H1 (cell line): ENCODE data around the gene STOML1. TPM values are rescaled to one million over a fixed set of nuclear protein-coding genes. Genes with fewer than 3 reads are reported as not detected.

Source experiments
- CBX8 ChIP-seq: fragments of 300-800, 300-1000 bp; sonication (generic); IDR thresholded peaks from 2 replicates; pipeline ENCODE4 v1.7.1; 2016; ENCODE audit warnings: low read depth, low read length, borderline replicate concordance
- CREB1 ChIP-seq: IDR thresholded peaks from 2 replicates; pipeline ENCODE4 v1.6.1; 2012; ENCODE audit warnings: inconsistent platforms
- NANOG ChIP-seq: IDR thresholded peaks from 2 replicates; pipeline ENCODE4 v1.6.1; 2011; ENCODE audit warnings: low read length, low read depth, mild to moderate bottlenecking, inconsistent platforms; ENCODE audit not compliant: insufficient read depth, poor library complexity, severe bottlenecking
- RXRA ChIP-seq: IDR thresholded peaks from 2 replicates; pipeline ENCODE4 v1.6.1; 2011; ENCODE audit warnings: low read depth, mild to moderate bottlenecking, low read length, moderate library complexity; ENCODE audit not compliant: insufficient read depth
- TBP ChIP-seq: IDR thresholded peaks from 2 replicates; pipeline ENCODE4 v1.6.1; 2011; ENCODE audit warnings: low read depth, low read length, improper control_type of control experiment
- polyA plus RNA-seq, 7 experiments: library from polyadenylated mRNA; depleted of rRNA in 3 of 7; stranded (reverse) in 5 of 7; unstranded in 2 of 7; fragments of >200 nt in 5 of 7; fragments of 200-250 nt in 2 of 7; gene quantifications; 1 replicate in 5 of 7; 2 replicates in 1 of 7; 4 replicates in 1 of 7; pipeline versions ENCODE4 v1.2.1 to v1.2.3, GENCODE V29; 2011 to 2013; ENCODE audit warnings: missing spikeins in 2 of 7, mixed read lengths in 2 of 7
- total RNA-seq: library from RNA; stranded (reverse); fragmentation: NEBNext Ultra II Directional; extraction: Animal tissue kit (Norgen Biotek cat#: 25700); gene quantifications from 2 replicates; pipeline ENCODE4 v1.2.1, GENCODE V29; 2021
- TF ChIP-seq, protein P1 (sequence below): fragments of 300-600 bp; sonication (generic); IDR thresholded peaks from 2 replicates; pipeline ENCODE4 v1.7.1; 2012; ENCODE audit warnings: low read length, moderate library complexity, mild to moderate bottlenecking, inconsistent platforms; ENCODE audit not compliant: insufficient replicate concordance
- TF ChIP-seq, protein P2 (sequence below), 3 experiments: IDR thresholded peaks; 1 replicate in 2 of 3; 2 replicates in 1 of 3; pipeline versions ENCODE4 v1.5.1 to v1.6.1; 2011; ENCODE audit warnings: low read length in 3 of 3, mild to moderate bottlenecking in 3 of 3, inconsistent platforms in 2 of 3, low read depth in 1 of 3, moderate library complexity in 1 of 3; ENCODE audit not compliant: insufficient read depth in 1 of 3; ENCODE audit errors: control extremely low read depth in 1 of 3

Gene STOML1
- total and polyA plus RNA-seq, 2 of the 8 experiments (the other 6 are each of a cell fraction or from before 2014, with no cell fraction given): 2.6 to 3.2 TPM

DNA sequence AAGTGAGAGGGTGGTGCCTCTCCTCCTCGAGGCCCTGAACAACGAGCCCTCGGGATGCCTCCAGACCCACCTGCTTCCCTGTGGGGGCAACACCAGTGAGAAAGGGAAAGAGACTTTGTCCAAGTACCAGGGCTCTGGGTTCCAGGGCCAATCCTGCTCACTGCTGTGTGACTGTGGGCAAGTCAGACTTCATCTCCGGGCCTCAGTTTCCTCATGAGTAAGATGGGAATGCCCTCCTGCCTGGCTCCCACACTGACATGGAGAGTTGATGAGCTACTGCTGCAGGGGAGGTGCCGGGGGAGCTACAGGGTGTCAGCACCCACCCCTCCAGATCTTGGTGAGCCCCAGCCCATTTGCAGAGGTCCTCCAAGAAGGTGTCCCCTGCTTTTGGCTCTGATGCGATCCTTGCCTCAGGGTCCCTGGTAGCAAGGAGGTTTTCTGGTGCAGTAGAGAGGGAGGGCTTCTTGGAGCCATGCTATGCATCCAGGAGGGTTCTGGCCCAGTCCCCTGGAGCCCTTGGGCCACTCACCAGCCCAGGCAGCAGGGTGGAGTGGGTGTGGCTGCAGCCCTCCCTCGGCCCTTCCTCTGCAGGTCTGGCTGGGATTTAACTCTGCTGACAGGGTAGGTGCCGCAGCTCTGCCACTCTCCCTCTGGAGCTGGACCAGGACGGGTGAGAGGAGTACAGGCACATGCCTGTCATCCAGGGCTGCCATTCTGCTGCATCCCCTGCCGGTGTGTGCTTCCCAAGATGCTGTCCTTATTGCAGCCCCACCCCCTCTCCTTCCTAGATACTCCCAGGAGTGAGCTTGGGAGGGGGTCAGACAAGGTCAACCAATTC, 39.0 kb downstream of the STOML1 start (continued):
- TF ChIP-seq, protein P1, sequence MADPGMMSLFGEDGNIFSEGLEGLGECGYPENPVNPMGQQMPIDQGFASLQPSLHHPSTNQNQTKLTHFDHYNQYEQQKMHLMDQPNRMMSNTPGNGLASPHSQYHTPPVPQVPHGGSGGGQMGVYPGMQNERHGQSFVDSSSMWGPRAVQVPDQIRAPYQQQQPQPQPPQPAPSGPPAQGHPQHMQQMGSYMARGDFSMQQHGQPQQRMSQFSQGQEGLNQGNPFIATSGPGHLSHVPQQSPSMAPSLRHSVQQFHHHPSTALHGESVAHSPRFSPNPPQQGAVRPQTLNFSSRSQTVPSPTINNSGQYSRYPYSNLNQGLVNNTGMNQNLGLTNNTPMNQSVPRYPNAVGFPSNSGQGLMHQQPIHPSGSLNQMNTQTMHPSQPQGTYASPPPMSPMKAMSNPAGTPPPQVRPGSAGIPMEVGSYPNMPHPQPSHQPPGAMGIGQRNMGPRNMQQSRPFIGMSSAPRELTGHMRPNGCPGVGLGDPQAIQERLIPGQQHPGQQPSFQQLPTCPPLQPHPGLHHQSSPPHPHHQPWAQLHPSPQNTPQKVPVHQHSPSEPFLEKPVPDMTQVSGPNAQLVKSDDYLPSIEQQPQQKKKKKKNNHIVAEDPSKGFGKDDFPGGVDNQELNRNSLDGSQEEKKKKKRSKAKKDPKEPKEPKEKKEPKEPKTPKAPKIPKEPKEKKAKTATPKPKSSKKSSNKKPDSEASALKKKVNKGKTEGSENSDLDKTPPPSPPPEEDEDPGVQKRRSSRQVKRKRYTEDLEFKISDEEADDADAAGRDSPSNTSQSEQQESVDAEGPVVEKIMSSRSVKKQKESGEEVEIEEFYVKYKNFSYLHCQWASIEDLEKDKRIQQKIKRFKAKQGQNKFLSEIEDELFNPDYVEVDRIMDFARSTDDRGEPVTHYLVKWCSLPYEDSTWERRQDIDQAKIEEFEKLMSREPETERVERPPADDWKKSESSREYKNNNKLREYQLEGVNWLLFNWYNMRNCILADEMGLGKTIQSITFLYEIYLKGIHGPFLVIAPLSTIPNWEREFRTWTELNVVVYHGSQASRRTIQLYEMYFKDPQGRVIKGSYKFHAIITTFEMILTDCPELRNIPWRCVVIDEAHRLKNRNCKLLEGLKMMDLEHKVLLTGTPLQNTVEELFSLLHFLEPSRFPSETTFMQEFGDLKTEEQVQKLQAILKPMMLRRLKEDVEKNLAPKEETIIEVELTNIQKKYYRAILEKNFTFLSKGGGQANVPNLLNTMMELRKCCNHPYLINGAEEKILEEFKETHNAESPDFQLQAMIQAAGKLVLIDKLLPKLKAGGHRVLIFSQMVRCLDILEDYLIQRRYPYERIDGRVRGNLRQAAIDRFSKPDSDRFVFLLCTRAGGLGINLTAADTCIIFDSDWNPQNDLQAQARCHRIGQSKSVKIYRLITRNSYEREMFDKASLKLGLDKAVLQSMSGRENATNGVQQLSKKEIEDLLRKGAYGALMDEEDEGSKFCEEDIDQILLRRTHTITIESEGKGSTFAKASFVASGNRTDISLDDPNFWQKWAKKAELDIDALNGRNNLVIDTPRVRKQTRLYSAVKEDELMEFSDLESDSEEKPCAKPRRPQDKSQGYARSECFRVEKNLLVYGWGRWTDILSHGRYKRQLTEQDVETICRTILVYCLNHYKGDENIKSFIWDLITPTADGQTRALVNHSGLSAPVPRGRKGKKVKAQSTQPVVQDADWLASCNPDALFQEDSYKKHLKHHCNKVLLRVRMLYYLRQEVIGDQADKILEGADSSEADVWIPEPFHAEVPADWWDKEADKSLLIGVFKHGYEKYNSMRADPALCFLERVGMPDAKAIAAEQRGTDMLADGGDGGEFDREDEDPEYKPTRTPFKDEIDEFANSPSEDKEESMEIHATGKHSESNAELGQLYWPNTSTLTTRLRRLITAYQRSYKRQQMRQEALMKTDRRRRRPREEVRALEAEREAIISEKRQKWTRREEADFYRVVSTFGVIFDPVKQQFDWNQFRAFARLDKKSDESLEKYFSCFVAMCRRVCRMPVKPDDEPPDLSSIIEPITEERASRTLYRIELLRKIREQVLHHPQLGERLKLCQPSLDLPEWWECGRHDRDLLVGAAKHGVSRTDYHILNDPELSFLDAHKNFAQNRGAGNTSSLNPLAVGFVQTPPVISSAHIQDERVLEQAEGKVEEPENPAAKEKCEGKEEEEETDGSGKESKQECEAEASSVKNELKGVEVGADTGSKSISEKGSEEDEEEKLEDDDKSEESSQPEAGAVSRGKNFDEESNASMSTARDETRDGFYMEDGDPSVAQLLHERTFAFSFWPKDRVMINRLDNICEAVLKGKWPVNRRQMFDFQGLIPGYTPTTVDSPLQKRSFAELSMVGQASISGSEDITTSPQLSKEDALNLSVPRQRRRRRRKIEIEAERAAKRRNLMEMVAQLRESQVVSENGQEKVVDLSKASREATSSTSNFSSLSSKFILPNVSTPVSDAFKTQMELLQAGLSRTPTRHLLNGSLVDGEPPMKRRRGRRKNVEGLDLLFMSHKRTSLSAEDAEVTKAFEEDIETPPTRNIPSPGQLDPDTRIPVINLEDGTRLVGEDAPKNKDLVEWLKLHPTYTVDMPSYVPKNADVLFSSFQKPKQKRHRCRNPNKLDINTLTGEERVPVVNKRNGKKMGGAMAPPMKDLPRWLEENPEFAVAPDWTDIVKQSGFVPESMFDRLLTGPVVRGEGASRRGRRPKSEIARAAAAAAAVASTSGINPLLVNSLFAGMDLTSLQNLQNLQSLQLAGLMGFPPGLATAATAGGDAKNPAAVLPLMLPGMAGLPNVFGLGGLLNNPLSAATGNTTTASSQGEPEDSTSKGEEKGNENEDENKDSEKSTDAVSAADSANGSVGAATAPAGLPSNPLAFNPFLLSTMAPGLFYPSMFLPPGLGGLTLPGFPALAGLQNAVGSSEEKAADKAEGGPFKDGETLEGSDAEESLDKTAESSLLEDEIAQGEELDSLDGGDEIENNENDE: no peak
- TF ChIP-seq CBX8 (no peak), RXRA (no peak), CREB1 (no peak), TBP (no peak), NANOG (no peak)
- TF ChIP-seq, protein P2, sequence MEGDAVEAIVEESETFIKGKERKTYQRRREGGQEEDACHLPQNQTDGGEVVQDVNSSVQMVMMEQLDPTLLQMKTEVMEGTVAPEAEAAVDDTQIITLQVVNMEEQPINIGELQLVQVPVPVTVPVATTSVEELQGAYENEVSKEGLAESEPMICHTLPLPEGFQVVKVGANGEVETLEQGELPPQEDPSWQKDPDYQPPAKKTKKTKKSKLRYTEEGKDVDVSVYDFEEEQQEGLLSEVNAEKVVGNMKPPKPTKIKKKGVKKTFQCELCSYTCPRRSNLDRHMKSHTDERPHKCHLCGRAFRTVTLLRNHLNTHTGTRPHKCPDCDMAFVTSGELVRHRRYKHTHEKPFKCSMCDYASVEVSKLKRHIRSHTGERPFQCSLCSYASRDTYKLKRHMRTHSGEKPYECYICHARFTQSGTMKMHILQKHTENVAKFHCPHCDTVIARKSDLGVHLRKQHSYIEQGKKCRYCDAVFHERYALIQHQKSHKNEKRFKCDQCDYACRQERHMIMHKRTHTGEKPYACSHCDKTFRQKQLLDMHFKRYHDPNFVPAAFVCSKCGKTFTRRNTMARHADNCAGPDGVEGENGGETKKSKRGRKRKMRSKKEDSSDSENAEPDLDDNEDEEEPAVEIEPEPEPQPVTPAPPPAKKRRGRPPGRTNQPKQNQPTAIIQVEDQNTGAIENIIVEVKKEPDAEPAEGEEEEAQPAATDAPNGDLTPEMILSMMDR (IDR thresholded peaks at IDR 0.05; ENCODE audit: control extremely low read depth in 1 of 3, insufficient read depth in 1 of 3, low read depth in 1 of 3, low read length in 3 of 3): no peak
